ENCODE data around the gene LLGL2.
"Not testable (repeated sequence)": the region's sequence is repeated elsewhere in the genome, so short reads cannot be mapped to it uniquely, and the experiment has no call there.

LLGL2 gene

DNA sequence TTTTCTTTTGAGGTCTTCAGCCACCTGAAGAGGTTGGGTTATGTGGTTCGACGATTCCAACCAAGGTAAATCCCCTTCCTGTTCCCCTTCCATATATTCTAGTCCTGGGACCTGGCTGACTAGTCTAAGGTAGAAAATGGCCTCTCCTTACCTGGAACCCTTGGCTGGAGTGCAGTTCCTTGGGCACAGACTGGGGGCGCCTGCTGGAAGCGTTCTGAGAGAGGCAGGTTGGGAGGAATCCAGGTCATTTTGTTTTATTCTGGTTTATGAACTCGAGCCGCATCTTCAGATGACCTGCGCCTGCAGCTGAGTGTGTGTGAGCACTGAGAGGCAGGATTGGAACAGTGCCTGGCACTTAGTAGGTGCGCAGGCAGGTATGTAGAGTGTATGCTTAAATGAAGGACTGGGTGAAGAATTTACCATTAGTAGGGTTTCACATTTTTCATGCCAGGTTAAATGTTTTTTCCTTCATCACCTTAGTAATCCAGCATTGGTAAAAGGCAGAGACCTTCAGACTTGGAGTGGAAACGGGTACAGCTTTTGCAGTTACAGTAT is 6.4 kb upstream of the LLGL2 start:
- no peak for DNase-seq (ENCODE audit: insufficient read length, low spot score)
- FAIRE-seq, result no peak

DNA sequence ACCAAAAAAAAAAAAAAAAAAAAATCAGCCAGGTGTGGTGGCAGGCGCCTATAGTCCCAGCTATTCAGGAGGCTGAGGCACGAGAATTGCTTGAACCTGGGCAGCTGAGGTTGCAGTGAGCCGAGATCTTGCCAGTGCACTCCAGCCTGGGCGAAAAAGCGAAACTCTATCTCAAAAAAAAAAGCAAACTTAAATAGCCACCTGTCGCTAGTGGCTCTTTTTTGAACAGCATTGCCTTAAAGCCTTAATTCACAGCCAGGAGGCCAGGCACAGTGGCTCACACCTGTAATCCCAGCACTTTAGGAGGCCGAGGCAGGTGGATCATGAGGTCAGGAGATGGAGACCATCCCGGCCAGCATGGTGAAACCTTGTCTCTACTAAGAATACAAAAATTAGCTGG is 5.1 kb upstream of the LLGL2 start:
- not testable (repeated sequence) for DNase-seq (ENCODE audit: insufficient read length, low spot score); FAIRE-seq

DNA sequence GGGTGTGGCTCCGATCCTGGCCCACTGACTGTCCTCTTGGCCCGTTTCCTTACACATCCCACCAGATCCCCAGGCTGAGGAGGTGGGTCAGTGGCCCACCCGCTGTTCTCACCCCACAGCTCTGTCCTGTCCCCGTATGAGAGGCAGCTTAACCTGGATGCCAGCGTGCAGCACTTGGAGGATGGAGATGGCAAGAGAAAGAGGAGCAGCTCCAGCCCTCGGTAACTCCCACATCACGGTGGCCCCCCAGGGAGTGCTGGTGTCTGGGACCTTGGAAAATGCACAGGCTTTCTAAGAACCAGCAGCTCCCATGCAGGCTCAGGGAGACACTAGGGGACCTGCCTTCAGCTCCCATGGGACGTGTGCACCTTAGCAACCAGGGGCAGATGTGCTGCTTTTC is 4.2 kb upstream of the LLGL2 start:
- DNase-seq (ENCODE audit: insufficient read length, low spot score), result no peak

DNA sequence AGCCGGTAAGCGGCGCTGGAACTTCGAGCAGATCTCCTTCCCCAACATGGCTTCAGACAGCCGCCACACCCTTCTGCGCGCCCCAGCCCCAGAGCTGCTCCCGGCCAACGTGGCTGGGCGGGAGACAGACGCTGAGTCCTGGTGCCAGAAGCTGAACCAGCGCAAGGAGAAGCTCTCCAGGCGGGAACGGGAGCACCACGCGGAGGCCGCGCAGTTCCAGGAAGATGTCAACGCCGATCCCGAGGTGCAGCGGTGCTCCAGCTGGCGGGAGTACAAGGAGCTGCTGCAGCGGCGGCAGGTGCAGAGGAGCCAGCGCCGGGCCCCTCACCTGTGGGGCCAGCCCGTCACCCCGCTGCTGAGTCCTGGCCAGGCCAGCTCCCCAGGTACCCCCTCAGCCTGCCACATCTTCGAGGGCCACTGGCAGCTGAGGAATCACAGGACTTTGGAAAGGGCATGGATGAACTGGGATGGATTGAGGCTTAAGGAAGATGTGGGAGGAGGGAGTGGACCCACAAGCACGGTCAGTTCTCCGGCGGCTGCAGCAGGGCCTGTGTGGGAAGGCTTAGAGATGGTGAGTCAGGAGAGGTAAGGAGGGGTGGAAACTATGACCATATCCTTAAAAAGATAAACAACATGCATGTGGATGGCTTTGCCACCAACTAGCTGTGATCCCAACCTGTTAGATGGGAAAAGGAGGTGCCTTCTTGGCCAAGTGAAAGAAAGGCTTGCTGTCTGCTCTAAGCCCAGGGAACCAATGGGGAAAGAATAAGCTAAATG is 3.4 kb upstream of the LLGL2 start:
- DNase-seq (ENCODE audit: insufficient read length, low spot score) (no peak), FAIRE-seq (no peak)

More for the DNA sequence above, 4.2 kb upstream of the LLGL2 start:
- no peak for FAIRE-seq

DNA sequence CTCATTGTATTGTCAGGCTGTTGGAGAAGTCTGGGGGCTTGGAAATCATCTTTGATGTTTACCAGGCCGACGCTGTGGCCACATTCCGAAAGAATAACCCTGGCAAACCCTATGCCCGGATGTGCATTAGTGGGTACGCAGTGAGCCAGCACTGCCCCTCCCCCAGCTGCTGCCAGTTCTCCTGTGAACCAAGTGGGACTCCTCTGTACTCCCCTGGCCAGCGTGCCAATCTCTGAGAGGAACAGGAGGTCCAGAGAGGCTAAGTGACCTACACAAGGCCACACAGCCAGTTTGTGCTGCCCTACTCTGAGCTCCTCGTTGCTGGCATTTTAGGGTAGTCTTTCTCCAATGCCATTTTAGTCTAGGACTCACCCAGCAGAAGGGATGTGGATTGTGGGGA is 1.9 kb upstream of the LLGL2 start:
- FAIRE-seq (no peak), DNase-seq (ENCODE audit: insufficient read length, low spot score) (no peak)

DNA sequence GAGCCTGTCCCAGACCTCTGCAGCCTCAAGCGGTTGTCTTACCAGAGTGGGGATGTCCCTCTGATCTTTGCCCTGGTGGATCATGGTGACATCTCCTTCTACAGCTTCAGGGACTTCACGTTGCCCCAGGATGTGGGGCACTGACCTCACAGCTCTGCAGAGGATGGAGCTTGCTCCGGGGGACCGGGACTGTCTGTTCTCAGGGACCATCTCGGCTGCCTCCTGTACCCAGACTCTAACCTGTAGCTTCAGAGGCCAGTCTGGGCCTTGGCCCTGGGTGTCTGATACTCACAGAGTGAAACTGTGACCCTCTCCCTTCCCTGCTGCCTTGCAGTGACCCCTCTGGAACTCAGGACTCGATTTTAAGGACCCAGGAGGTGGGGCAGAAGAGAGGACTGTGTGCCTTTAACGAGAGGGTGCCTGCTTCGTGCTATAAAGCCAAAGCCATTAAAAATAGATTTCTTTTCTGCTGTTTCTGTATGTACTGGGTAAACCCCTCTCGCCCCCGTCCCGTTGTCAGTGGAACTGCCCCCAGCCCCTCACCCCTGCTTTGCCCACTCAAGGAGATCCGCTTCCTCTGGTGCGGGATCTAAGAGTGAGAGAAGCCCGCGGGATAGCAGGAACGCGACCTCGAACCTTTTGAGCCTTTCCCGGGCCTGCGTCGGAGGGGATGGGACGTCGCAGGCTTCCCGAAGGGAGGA is 1.1 kb upstream of the LLGL2 start:
- DNase-seq (ENCODE audit: insufficient read length, low spot score) (no peak), FAIRE-seq (no peak)

DNA sequence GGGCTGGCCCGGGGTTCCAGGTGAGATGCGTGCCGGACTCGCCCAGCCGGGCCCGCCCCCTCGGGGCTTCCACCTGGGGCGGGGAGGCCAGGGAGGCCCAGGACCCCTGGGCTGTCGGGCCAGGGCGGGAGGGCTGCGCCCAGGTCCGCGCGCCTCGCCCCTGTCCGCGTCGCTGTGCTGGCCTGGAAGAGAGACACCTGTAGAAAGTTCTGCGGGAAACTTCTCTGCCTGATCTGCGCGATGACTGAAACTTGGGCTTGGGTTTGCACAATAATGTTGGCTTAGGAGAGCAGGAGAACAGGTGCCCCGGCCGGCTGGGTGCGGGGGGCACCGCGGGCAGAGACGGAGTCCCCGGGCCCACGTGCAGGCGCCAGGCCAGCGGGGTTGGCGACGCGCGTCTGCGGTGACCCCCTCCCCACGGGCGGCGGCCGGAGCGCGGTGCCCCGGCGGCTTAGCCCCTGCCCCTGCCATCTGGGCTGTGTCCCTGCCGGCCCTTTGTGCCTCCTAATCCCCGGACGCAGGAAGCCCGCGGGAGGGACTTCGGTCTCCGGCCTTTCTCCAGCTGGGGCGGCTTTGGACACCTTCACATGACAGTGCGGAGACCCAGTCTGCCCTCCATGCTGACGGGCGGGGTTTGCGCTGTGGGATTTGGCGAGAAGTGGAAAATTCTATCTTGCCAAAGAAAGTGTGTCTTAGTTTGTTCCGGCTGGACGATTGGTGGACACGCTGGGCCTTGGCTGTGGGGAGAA is 483 bp downstream of the LLGL2 start:
- FAIRE-seq, result no peak
- DNase-seq (ENCODE audit: insufficient read length, low spot score), result no peak

DNA sequence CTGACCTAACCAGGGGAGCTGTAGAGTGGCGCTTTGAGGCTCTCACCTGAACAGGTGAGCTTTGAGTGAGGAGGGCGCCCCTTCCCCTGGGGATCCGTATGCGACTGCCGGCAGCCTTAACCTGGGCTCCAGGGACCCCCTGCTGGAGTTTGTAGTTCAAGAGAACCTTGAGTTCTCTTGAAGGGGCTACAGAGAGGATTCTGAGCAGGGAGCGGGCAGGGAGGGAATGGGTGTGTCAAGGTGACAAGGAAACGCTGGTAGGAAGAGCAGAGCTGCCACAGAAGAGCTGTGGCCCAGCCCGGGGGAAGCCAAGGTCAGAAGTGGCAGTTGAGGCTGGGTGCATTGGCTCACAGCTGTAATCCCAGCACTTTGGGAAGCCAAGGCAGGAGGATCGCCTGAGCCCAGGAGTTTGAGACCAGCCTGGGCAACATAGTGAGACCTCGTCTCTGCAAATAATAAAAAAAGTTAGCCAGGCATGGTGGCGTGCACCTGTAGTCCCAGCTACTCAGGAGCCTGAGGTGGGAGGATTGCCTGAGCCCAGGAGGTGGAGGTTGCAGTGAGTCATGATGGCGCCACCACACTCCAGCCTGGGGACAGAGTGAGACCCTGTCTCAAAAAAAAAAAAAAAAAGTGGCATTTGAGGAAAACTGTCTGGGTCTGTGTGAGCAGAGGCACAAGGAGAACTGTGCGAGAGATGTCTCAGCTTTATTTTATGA is 1.2 kb downstream of the LLGL2 start:
- DNase-seq (ENCODE audit: insufficient read length, low spot score) (no peak), FAIRE-seq (no peak)

DNA sequence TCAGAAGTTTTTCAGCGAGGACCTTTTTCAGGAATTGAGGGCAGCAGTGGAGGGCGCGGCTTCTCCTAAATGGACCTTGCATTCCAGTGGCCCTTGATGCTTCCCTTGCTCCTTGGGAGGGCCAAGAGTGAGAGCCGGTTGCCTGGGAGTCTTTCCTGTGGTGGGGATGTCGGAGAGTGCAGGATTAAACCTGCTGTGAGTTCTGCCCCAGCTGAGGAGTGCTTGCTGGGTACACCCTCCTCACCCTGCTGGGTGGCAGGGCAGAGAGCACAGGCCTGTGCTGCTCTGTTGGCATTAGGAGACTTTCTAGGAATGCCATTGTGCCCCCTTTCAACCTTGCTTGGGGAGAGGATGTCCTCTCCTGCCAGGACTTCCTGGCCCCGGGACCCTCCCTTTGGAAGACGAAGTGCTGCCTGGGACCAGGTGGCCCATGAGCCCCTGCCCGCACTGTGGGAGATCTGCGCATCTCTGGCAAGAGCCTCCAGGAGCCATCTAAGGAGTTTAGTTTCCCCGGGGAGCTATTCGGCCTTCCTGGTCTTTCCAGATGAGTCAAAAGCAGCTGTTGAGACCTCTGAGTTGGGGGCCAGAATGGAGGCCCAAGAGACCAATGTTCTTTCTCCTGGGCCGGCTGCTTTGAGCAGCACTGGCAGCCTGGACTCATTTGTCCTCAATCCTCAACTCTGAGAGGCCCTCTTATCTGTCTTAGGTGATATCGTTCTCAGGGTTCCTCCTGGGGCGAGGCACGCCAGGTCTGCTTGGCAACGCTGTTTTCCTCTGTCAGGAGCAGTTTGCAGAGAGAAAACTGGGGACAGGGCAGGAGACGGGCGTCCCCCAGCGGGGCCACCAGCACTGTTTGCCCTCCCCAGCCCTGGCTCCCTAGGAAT is 5.6 kb downstream of the LLGL2 start:
- DNase-seq (ENCODE audit: insufficient read length, low spot score) (no peak), FAIRE-seq (no peak)

DNA sequence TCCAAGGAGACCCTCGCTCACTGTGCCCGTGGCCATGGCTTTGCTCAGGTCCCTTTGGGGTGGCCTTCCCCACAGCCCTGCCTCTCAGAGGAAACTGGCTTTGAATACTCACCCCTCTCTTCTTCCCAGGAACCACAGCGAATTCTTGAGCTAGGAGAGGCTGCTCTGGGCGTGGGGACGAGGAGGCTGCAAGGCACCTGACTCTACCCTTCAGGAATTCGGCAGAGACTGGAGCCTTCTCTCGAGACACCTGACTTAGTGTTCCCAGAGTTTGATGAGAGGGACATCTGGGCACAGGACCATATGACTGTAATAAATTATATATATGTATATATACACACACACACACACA is 6.2 kb downstream of the LLGL2 start:
- DNase-seq (ENCODE audit: insufficient read length, low spot score), result no peak
- FAIRE-seq, result no peak

DNA sequence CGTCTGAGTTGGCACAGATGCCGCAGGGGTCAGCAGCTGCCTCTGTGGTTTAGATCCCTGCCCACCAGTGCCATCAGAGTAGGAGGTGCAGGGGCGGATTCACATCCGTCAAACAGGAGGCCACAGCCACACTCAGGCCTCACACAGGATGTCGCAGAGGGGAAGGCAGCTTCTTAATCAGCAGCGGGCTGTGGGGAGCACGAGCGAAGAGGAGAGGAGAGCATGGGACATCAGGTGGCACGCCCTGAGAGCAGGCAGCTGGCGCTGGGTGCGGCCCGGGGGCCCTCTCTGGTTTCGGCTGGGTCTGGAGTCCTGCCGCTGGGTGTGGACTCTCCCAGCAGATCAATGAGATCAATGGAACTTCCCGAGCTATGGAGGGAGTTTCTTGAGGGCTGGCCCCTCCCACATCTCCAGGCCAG is 9.6 kb downstream of the LLGL2 start:
- no peak for DNase-seq (ENCODE audit: insufficient read length, low spot score)
- FAIRE-seq, result no peak

DNA sequence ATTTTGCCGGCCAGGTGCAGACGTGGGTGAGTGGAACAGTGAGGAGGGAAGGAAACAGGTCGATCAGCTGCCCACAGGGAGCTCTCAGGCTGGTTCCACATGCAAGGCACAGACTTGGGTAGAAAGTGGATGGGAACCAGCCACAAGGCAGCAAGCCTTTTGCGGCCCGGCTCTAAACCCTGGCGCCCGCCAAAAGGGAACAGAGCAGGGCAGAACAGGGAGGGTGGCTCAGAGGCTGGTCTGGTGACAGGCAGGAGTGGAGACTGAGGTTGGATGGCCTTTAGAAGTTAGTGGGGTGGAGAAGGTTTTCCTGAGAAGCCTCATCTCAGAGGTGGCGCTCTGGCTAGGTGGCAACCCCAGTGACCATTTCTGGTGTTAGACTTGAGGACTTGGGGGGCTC is 10.4 kb downstream of the LLGL2 start:
- peak; percentile 54 for FAIRE-seq

DNA sequence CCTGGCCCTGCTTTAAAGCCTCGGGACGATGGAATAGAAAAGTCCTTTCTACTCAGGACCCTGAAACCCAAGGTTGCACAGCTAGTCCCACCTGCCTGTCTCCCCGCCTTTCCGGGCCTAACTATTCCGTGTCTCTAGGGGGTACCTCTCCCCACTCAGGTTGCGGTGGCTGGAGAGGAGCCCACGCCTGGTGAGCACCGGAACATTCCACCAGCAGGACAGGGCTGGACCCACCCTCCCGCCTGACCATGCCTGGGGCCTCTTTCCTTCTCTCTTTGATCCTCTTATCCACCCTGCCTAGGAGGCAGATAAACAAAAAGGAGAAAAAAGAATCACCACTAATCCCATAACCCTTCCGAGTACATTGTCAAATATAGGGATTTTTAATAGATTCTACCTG is 10.9 kb downstream of the LLGL2 start:
- FAIRE-seq (no peak), DNase-seq (ENCODE audit: insufficient read length, low spot score) (no peak)

More for the DNA sequence above, 10.4 kb downstream of the LLGL2 start:
- DNase-seq (ENCODE audit: insufficient read length, low spot score), result no peak

DNA sequence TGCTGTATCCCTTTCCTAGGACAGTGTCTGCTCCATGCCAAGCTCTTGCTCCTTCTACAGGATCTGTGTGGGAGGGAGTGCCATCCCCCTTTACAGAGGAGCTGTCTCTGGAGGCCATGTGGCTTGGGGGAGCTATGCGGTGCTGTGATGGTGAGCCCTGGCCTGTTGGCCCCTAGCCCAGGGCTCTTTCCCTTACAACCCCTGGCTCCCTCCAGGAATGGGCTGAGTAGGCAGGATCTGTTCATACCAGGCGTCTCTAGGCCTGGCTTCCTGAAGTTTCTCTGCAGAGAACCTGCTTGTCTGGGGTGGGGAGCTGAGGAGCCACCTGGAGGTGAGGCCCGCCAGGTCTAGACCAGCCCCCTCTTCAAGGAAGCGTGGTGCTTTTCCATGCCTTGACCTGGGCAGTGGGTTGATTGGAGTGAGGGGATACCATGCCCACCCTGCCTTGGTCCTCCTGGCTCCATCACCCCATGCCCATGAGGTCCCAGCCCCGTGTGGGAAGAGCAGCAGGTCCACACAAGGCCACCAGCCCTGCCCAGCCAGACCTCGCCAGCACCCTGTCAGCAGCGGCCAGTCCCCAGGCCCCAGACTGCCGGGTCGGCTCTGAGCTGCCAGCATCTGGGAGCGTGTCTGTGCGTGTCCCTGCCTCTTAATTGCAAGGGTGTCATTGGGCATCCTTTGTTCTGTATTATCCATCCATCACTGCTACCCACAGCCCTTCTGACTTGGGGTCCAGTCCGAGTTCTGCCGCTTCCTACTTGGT is 14.7 kb downstream of the LLGL2 start:
- DNase-seq (ENCODE audit: insufficient read length, low spot score), result no peak

DNA sequence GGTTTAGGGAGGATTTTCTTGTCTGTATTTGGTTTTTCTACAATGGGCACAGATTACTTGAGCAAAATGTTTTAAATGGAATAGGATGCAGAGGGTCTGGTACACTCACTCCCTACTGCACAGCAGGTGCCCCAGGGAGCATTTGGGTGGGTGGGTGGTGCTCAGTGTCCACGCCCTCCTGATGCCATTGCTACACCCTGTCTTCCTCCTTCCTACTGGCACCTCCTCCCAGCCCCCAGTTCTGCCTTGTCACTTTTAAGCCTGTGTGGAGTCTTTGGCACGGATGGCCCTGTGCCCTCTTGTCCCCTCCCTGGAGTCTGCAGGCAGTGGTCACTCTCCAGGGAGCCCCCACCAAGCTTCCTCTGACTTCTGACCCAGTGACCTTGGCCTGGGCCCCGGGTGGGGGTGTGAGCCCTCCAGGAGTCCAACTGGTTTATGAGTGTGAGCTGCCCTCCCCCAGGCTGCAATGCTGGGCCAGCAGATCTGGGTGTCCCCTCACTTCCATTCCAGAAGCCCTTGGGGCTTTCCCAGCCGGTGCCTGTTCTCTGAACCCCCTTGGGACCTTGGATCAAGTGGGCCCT is 15.5 kb downstream of the LLGL2 start:
- DNase-seq (ENCODE audit: insufficient read length, low spot score) (no peak), FAIRE-seq (no peak)

More for the DNA sequence above, 14.7 kb downstream of the LLGL2 start:
- peak; percentile 55 for FAIRE-seq

DNA sequence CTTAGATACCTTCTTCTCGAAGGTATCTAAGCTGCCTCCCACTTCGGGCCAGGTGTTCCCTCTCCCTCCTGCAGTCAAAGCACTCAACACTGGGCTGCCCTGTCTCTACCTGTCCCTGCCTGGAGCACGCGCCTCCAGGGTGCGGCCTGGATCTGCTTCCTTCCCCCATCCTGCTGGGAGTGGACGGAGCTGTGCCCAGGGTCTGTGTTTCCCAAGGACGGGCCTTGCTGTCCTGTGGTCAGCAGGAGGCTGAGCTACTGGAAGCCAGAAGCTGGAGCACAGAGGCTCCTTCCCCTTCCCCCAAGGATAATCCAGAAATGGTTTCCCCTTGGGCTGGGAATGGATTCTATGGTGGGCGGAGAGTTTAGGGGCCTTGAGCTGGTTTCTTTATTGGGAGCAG is 16.7 kb downstream of the LLGL2 start:
- FAIRE-seq (no peak), DNase-seq (ENCODE audit: insufficient read length, low spot score) (no peak)

DNA sequence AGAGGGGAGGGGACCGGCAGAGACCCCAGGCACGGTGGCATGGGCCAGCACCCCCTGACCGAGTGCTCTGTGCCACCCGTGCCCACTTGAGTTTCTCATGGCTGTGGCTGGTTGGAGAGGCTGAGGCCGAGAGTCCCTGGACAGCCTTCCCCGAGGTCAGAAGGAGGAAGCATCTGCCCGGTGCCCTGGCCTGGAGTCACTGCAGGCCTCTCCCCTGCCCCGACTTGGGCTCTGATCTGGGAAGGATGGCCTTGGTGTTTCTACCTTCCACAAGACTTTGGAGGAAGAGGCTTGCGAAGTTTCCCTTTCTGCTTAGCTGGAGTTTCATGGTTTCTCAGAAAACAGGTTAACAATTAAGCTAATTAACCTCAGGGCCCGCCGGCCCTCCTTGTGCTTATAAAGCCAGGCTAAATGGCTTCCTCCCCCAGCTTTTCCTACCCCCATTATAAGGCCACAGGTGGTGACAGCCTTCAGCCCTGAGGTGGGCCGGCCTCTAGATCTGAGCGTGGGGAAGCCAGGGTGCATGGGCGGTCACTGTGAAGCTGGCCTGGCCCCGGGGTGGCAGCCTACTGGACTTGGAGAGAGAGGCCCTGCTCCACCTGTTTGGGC is 17.3 kb downstream of the LLGL2 start:
- FAIRE-seq, result no peak
- no peak for DNase-seq (ENCODE audit: insufficient read length, low spot score)

DNA sequence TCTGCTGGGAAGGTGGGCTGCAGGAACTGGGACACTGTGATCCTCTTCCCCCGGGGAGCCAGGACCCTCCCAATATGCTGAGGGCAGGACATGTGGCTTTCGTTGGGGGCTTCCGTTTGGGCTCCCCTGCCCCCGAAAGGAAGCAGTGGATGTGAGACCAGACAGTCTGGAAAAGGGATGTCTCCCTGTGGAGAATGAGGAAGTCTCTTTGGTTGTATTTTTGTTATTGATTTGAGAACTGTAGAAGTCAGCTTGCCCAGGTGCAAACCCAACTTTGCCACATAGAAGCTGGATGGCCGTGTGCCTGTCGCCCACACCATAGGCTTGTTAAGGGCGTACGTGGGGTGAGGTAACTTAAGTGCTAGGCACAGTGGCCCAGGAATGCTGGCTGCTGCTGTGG is 18.8 kb downstream of the LLGL2 start:
- FAIRE-seq (peak; percentile 54), DNase-seq (ENCODE audit: insufficient read length, low spot score) (no peak)
